ENCODE data around the gene PNPLA2. TPM values are rescaled to one million over a fixed set of nuclear protein-coding genes. Genes with fewer than 3 reads are reported as not detected.

PNPLA2 gene
- total and polyA plus RNA-seq, 10 of the 15 experiments (the other 5 are each of a cell fraction or from before 2014, with no cell fraction given) = 0.19 to 34.0 (median 8.1) TPM

GRCh38 chr11:797296-798092 is 21.2 kb upstream of the PNPLA2 start (continued):
- TF ChIP-seq E2F4 (IDR thresholded peaks at IDR 0.05; ENCODE audit: low read depth, low read length) (no peak), ATF7 (IDR thresholded peaks at IDR 0.05; ENCODE audit: low read depth) (no peak; the same call in 1 of the 2 replicates), ZNF24 (IDR thresholded peaks at IDR 0.05) (no peak), YBX1 (IDR thresholded peaks at IDR 0.05) (no peak), MAX (IDR thresholded peaks at IDR 0.05; ENCODE audit: low read depth, low read length) (peak; percentile 49), EED (IDR thresholded peaks at IDR 0.05; ENCODE audit: low read depth) (no peak), SMARCA5 (IDR thresholded peaks at IDR 0.05) (no peak), TARDBP (IDR thresholded peaks at IDR 0.05; ENCODE audit: borderline replicate concordance) (0 out of 2 replicates have a peak, but pooled peaks have one; percentile 28), NR2C1 (IDR thresholded peaks at IDR 0.05) (no peak), NFIC (IDR thresholded peaks at IDR 0.05; ENCODE audit: low read depth, low read length) (no peak), SKIL (IDR thresholded peaks at IDR 0.05; ENCODE audit: low read depth, poor library complexity, severe bottlenecking) (no peak), SRF (IDR thresholded peaks at IDR 0.05; ENCODE audit: low read depth in 2 of 2, low read length in 2 of 2) (peak; percentile 58 to 78; a peak in 3 of 4 replicates), IKZF1 (conservative IDR thresholded peaks at IDR 0.05) (no peak; the same call in 1 of the 2 replicates), CHD2 (IDR thresholded peaks at IDR 0.05; ENCODE audit: borderline replicate concordance, low read depth, low read length) (0 out of 2 replicates have a peak, but pooled peaks have one; percentile 11), ESRRA (IDR thresholded peaks at IDR 0.05; ENCODE audit: low read length) (no peak), SP1 (IDR thresholded peaks at IDR 0.05; ENCODE audit: low read depth, low read length) (peak; percentile 36), EZH2 (IDR thresholded peaks at IDR 0.05; ENCODE audit: borderline replicate concordance, control insufficient read depth, low read depth, low read length) (no peak), ZNF687 (IDR thresholded peaks at IDR 0.05) (0 out of 2 replicates have a peak, but pooled peaks have one; percentile 15), MXI1 (IDR thresholded peaks at IDR 0.05; ENCODE audit: low read depth, low read length) (no peak; the same call in none of the 2 replicates), EGR1 (IDR thresholded peaks at IDR 0.05; ENCODE audit: borderline replicate concordance in 1 of 2, low read depth in 2 of 2, low read length in 2 of 2) (no peak), NR2C2 (IDR thresholded peaks at IDR 0.05; ENCODE audit: borderline replicate concordance, control insufficient read depth, insufficient read length, low read depth) (no peak), BHLHE40 (IDR thresholded peaks at IDR 0.05; ENCODE audit: borderline replicate concordance in 1 of 2, low read depth in 2 of 2, low read length in 1 of 2) (peak; percentile 32 to 75; a peak in 1 of 4 replicates)

Measured in GM12878 (cell line).